Keratinocyte (primary cell): ENCODE results near the gene ARX.

Experiments
- EZH2 ChIP-seq: IDR thresholded peaks from one replicate; pipeline ENCODE4 v1.6.1; 2012; ENCODE audit warnings: inconsistent platforms, mild to moderate bottlenecking, low read length, moderate library complexity
- TF ChIP-seq, protein P1 (sequence below), 3 experiments: IDR thresholded peaks in 1 of 3; conservative IDR thresholded peaks in 1 of 3; optimal IDR thresholded peaks in 1 of 3; 2 replicates in 2 of 3; 3 replicates in 1 of 3; pipeline versions ENCODE3 to v1.5.1; 2011; ENCODE audit warnings: low read length in 3 of 3, mild to moderate bottlenecking in 3 of 3, moderate library complexity in 2 of 3, control low read depth in 1 of 3, inconsistent platforms in 1 of 3; ENCODE audit not compliant: insufficient read depth in 2 of 3; ENCODE audit errors: extremely low read depth in 1 of 3

DNA sequence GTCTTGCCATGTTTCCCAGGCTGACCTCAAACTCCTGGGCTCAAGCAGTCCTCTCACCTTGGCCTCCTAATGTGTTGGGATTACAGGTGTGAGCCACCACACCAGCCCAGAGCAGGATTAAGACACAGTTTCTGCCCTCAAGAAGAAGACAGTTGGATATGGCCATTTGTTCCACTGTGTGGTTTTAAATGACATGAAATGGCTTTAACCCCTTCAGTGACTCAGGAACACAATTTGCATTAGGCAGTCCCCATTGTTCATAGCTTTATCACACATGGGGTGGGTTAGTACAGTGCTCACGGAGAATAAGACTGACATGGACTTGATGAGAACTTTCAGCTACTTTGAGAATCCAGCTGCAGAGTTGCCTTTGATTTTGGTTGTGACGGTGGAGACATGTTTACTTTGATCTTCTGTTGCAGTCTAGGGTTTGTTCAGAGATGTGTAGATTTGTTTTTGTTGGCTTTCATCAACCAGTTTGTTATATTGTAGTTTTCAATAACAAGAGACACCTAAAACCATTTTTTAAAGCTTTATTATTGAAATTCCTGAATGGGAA lies 60.3 kb downstream of the ARX start:
- TF ChIP-seq, protein P1, sequence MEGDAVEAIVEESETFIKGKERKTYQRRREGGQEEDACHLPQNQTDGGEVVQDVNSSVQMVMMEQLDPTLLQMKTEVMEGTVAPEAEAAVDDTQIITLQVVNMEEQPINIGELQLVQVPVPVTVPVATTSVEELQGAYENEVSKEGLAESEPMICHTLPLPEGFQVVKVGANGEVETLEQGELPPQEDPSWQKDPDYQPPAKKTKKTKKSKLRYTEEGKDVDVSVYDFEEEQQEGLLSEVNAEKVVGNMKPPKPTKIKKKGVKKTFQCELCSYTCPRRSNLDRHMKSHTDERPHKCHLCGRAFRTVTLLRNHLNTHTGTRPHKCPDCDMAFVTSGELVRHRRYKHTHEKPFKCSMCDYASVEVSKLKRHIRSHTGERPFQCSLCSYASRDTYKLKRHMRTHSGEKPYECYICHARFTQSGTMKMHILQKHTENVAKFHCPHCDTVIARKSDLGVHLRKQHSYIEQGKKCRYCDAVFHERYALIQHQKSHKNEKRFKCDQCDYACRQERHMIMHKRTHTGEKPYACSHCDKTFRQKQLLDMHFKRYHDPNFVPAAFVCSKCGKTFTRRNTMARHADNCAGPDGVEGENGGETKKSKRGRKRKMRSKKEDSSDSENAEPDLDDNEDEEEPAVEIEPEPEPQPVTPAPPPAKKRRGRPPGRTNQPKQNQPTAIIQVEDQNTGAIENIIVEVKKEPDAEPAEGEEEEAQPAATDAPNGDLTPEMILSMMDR (optimal IDR thresholded peaks at IDR 0.05 in 1 of 3, IDR thresholded peaks at IDR 0.05 in 1 of 3, conservative IDR thresholded peaks at IDR 0.05 in 1 of 3; ENCODE audit: extremely low read depth in 1 of 3, insufficient read depth in 2 of 3, low read length in 3 of 3): no peak
- TF ChIP-seq EZH2: no peak
